BJ (cell line): ENCODE measurements around the gene IPO5. TPM values are rescaled to one million over a fixed set of nuclear protein-coding genes. Genes with fewer than 3 reads are reported as not detected.

Experiments
- CTCF ChIA-PET: fragments of 350-600 bp; formaldehyde crosslinking; extraction: SDS; loops from one replicate; lab custom pipeline; 2021; ENCODE audit warnings: antibody characterized with exemption, inconsistent platforms; lab: Yijun Ruan, JAX
- POLR2A ChIA-PET: fragments of 300-600 bp; sonication (Branson Sonifier 250); formaldehyde crosslinking; extraction: SDS; loops from one replicate; lab custom pipeline; 2021; ENCODE audit warnings: antibody characterized with exemption; lab: Charles Lee
- DNase-seq: peaks from one replicate; pipeline ENCODE4 v3.0.0-alpha.2; 2011; ENCODE audit warnings: low read depth
- H3K27me3 ChIP-seq: 2 replicates; pipeline ENCODE4 v1.6.0; 2011; ENCODE audit warnings: low read length; ENCODE audit not compliant: control insufficient read depth, insufficient read depth
- H3K36me3 ChIP-seq: 2 replicates; pipeline ENCODE4 v1.5.1; 2011; ENCODE audit warnings: low read length; ENCODE audit not compliant: control insufficient read depth, insufficient read depth
- H3K4me3 ChIP-seq: 2 replicates; pipeline ENCODE4 v1.5.1; 2011; ENCODE audit warnings: low read depth, mild to moderate bottlenecking, control low read depth, low read length
- CTCF ChIP-seq: IDR thresholded peaks from 2 replicates; pipeline ENCODE4 v1.5.1; 2011; ENCODE audit warnings: low read depth, mild to moderate bottlenecking, control low read depth, inconsistent platforms, low read length, moderate library complexity; ENCODE audit not compliant: insufficient read depth
- polyA plus RNA-seq: library from polyadenylated mRNA; depleted of rRNA; stranded (reverse); fragments of >200 nt; gene quantifications from 2 replicates; pipeline ENCODE4 v1.2.3, GENCODE V29; 2011

Gene IPO5
- polyA plus RNA-seq, 1 experiment: 137 TPM

DNA sequence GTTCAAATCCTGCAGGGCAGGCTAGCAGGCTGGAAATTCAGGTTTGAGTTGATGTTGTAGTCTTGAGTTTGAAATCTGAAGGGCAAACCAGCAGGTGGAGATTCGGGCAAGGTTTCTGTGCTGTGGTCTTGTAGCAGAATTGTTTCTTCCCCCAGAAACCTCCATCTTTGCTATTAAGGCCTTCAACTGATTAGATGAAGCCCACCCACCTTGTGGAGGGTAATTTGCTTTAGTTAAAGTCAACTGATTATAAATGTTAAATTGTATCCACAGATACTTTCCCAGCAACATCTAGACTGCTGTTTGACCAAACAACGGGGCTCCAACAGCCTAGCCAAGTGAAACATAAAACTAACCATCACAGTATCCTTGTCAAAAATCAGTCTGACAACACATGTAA, 9.4 kb downstream of the IPO5 start:
- DNase-seq: no peak
- TF ChIP-seq CTCF: no peak
- ChIA-PET POLR2A (interaction anchor here (0.6 kb wide), 1 partner anchor 91 kb away, joined by 5 read pairs; no protein-coding TSS in a partner anchor), CTCF (no interaction called here)
- Histone ChIP-seq H3K36me3 (no peaks in the 10 kb centered on the region), H3K27me3 (no peaks in the 10 kb centered on the region), H3K4me3 (no peak overlapping the region)

DNA sequence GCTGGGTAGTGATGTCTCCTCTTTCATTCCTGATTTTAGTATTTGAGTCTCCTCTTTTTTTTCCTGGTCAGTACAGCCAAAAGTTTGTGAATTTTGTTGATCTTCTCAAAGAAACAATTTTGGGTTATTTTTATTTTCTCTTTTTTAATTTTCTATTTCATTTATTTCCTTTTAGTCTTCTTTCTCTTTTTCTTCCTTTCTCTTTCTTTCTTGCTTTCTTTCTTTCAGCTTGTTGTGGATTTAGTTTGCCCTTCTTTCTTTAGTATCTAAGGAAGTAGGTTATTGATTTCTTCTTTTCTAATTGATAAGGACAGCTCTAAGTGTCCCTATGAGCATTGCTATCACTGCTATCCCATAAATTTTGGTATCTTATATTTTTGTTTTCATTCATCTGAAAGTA, 13.8 kb downstream of the IPO5 start:
- DNase-seq: no peak
- H3K27me3 ChIP-seq: no peaks in the 10 kb centered on the region
- no peak overlapping the region for H3K4me3 ChIP-seq
- CTCF ChIA-PET: no interaction called here
- no peaks in the 10 kb centered on the region for H3K36me3 ChIP-seq
- POLR2A ChIA-PET: no interaction called here
- no peak for TF ChIP-seq CTCF

- CTCF ChIA-PET: no interaction called here
- H3K36me3 ChIP-seq: no peaks in the 10 kb centered on the region
- DNase-seq: no peak
- H3K27me3 ChIP-seq: no peaks in the 10 kb centered on the region
- no peak overlapping the region for H3K4me3 ChIP-seq
- no peak for TF ChIP-seq CTCF
- POLR2A ChIA-PET: no interaction called here
These were observed 14.5 kb downstream of the IPO5 start for GRCh38 chr13:97967948-97968347.

- TF ChIP-seq CTCF: no peak
- POLR2A ChIA-PET: no interaction called here
- Histone ChIP-seq H3K36me3 (no peaks in the 10 kb centered on the region), H3K4me3 (no peak overlapping the region), H3K27me3 (no peaks in the 10 kb centered on the region)
- DNase-seq: no peak
- CTCF ChIA-PET: no interaction called here
These were observed 18.0 kb downstream of the IPO5 start for GRCh38 chr13:97971519-97971918.

- H3K4me3 ChIP-seq: no peak overlapping the region
- ChIA-PET POLR2A (no interaction called here), CTCF (no interaction called here)
- H3K36me3 ChIP-seq: no peaks in the 10 kb centered on the region
- H3K27me3 ChIP-seq: no peaks in the 10 kb centered on the region
- no peak for TF ChIP-seq CTCF
- DNase-seq: no peak
These were observed 21.3 kb downstream of the IPO5 start for GRCh38 chr13:97974773-97975172.
